HL-60 (cell line): ENCODE results near the gene DGLUCY.

Experiments used
- CTCF ChIP-seq: IDR thresholded peaks from one replicate; pipeline ENCODE4 v1.5.1; 2011; ENCODE audit warnings: low read length, control low read depth, inconsistent platforms; ENCODE audit not compliant: insufficient read depth
- GABPA ChIP-seq: IDR thresholded peaks from 2 replicates; pipeline ENCODE4 v1.6.1; 2012; ENCODE audit warnings: low read depth
- POLR2AphosphoS5 ChIP-seq: IDR thresholded peaks from 2 replicates; pipeline ENCODE4 v1.6.1; 2012; ENCODE audit warnings: low read depth
- REST ChIP-seq: IDR thresholded peaks from 2 replicates; pipeline ENCODE4 v1.6.1; 2012; ENCODE audit warnings: low read depth; ENCODE audit not compliant: insufficient replicate concordance
- SPI1 ChIP-seq: IDR thresholded peaks from 2 replicates; pipeline ENCODE4 v1.6.1; 2012; ENCODE audit warnings: low read depth, mild to moderate bottlenecking, borderline replicate concordance

- TF ChIP-seq CTCF, result peak; percentile 38
- no peak for TF ChIP-seq GABPA
- no peak for TF ChIP-seq REST
- no peak for TF ChIP-seq POLR2AphosphoS5
- no peak for TF ChIP-seq SPI1
These were observed 24.9 kb downstream of the DGLUCY start for GRCh38 chr14:91138511-91139359.
